NOMO-1 treated with dmso at 0.1 percent for 144 hours (cell line): ENCODE results near the gene MICAL2.

Experiments
- DNase-seq: peaks from one replicate; lab custom pipeline; 2025; ENCODE audit not compliant: unreplicated experiment; lab: John Stamatoyannopoulos, UW

Gene MICAL2

GRCh38 chr11:12240677-12241076, 130.3 kb downstream of the MICAL2 start:
- DNase-seq = no peak

DNA sequence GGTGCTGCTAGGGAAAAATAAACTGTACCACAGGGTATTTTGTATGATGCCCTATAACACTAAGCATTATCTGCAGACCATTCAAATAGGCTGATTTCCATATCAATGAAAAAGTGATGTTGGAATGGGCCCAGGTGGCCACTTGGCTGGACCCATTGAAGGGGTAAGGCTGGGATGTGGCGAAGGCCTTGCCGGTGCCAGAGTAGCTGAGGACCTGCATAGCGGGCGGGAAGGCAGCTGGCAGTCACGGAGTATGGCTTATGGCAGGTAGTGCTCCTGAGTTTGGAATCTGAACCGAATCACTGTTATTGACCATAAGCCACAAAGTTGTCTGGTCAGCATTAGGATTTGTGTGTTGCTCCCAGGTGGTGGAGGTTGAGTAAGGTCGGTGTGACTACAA, 131.0 kb downstream of the MICAL2 start:
- no peak for DNase-seq

DNA sequence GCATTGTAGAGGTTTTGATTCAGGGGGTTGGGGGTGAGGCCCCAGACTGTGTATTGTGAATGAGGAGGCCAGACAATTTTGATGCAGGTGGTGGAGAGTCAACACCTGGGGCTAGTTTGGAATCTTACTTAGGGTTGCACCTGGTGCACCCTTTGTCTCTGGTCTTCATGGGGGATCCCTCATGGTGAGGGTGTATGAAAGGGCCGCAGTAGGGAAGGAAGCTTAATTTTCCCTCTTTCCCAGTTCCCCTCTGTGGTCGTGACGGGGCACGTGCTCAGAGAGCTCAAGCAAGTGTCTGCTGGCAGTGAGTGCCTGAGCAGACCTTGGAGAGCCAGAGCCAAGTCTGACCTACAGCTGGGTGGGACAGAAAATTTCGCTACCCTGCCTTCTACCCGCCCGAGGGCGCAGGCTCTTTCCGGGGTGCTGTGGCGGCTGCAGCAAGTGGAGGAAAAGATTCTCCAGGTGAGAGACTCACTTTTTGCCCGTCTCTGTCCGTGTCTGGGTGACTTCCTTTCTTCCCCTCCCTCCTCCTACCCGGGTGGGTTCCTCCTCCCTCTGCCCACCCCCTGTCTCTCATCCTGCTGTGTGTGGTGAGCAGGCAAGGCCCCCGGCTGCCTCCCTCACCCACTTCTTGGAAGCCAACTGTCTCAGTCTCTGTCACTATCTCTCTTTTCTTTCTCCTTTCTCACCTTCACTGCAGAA, 131.7 kb downstream of the MICAL2 start:
- DNase-seq = no peak

DNA sequence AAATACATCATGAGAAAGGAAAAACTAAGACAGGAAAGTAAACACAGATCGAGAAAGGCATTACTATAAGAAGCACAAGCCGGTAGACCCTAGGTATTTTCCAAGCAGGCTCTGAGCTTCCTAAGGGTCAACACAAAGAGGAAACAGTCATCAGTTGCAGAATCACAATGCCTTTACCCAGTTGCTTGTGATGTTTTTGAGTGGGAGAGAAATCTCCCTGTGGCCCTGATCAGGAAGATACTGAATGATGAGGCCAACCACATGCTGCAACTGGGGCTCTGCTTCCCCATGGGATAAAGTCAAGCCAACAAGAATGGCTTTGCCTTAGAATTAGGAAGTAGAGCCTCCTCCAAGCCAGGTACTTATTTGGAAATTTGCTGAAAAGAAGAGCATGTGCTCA, 132.6 kb downstream of the MICAL2 start:
- no peak for DNase-seq

DNA sequence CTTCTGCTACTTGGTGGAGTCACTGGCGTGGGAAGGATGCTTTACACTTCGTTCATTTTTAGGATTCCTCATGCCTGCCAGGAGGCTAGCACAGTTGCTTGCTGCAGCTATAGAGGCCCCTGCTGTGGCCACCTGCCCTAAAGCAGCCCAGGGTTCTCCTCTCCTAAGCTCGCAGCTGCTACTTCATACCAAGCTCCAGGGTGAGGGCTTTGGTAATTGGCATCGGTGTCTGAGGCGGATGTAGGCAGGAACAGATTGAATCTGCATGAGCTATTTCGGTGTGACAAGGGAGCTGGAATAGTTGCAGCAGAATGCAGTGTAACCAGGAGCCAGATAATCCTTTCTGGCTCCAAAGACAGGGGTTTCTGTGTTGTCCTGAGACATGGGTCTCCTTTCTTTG, 133.1 kb downstream of the MICAL2 start:
- DNase-seq = no peak

DNA sequence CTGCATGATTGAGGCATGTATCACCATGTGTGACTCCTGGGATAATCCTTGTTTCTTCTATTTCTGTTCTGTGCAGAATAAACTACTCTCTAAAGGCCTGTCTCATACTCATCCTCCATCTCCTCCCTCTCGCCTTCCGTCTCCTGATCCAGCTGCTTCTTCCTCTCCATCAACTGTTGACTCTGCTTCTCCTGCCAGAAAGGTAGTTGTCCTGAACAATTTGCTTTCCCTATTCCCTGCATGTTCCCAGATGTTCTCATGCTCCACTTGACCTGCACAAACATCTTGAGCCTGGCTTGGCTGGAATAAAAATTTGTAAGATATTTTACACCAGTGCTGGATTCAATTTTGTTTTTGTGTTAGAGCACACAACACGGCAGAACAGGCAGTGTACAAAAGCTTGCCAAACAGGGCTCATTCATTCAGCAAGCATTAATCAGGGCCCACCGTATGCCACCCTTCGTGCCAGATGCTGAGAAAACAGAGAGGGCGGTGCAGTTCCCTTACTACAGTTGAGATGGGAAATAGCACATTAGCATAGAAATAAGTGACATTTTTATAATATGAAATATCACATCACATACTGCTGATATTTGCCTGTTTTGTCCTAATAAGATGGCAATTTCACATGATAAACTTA, 133.6 kb downstream of the MICAL2 start:
- DNase-seq = no peak

- no peak for DNase-seq
Observed at GRCh38 chr11:12245091-12245490, 134.7 kb downstream of the MICAL2 start.

GRCh38 chr11:12245549-12246016, 135.2 kb downstream of the MICAL2 start:
- no peak for DNase-seq

GRCh38 chr11:12246147-12246546, 135.8 kb downstream of the MICAL2 start:
- DNase-seq = no peak

DNA sequence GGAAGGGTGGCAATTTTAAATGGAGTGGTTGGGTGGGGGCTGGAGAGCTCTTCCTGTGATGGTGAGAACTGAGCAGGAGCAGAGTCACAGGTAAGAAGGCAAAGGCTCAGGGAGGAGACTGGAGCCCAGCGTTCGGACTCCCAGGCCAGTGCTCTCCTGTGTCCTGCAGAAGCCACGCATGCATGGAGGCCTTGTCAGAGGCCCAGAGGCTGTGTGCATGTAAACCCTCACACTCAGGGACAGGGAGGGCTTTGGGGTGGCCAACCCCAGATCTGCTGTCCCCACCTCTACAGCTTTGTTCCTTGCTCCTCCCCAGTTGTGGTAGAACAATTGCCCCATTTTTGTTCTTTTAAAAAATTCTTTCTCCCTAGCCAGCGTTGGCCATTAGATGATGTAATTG, 136.6 kb downstream of the MICAL2 start:
- no peak for DNase-seq

GRCh38 chr11:12247543-12248254, 137.3 kb downstream of the MICAL2 start:
- no peak for DNase-seq

DNA sequence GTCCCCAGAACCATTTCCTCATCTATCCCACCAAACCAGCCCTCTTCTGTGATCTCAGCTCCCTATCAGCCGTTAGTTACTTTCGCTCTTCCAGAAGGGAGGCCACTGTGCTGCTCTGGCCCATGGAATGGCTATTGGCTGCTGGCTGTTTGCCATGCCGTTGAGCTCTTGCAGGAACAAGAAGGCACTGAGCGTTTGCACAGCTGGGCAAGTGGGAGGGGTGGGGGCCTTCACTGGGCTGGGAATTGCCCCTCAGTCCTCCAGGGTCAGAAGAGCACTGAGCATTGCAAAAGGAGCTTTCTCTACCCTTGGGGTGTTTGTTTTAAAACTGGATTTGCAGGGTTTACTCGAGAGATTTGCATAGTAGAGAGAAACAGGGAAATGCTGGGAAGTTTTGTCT, 137.9 kb downstream of the MICAL2 start:
- no peak for DNase-seq

DNA sequence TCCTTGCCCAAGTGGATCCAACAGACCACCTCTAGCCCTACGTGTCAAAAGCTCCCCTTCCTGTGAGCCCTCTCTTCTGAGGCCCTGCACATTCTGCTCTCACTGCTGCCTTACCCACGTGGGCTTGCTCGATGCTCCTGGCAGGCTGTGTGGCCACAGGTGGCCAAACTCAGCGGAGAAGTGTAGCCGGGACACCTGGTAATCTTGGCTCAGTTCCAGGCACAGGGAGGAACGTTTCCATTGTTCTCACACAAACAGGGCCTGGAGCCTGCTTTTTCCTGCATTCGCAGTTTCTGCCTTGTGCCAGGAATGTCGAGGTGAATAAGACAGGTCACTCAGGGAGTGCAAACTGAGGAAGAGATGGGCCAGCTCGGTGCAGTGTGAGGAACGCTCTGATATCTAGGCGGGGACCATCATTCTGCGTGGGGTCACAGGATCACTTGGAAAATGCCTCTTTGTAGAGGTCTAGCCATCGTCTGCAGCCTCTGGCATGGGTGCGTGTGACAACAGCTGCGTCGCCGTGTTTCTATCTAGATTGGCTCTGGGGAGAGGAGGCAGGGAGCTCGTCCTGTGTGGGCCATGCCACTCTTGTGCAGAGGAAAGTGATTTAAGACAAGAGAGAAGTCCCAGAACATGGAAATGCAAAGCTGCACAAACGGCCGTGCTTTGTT, 139.3 kb downstream of the MICAL2 start:
- no peak for DNase-seq

- no peak for DNase-seq
Observed at GRCh38 chr11:12251666-12252560, 141.5 kb downstream of the MICAL2 start.

GRCh38 chr11:12253843-12254281, 143.5 kb downstream of the MICAL2 start:
- DNase-seq = no peak

DNA sequence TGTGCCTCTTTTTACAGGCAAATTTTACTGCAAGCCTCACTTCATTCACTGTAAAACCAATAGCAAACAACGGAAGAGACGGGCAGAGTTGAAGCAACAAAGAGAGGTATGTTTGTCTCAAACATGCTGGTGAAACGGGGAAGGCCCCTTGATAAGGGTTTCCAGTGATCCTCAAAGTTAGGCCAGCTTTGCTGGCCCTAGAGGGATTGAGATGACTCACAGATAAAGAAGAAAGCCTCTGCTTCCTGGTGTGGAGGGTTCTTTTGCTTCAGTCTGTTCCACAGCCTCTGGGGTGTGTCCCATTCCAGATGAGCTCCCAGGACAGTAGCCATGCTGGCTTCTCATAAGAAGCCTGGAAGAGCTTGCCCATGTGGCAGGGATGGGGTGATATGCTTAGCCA, 148.1 kb downstream of the MICAL2 start:
- DNase-seq = no peak

DNA sequence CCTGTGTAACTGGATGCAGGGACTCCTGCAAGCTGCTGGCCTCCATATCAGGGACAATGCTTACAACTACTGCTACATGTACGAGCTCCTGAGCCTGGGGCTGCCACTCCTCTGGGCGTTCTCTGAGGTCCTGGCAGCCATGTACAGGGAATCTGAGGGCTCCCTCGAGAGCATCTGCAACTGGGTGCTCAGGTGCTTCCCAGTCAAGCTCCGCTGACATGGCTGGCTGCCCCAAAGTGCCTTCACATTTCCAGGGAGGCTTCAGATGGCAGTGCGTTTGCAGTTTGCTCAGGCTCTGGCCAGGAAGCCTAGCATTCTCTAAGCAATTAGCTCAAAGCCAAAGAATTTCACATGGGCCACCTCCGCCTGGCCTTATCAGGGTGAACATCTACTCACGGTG, 149.6 kb downstream of the MICAL2 start:
- DNase-seq = no peak

DNA sequence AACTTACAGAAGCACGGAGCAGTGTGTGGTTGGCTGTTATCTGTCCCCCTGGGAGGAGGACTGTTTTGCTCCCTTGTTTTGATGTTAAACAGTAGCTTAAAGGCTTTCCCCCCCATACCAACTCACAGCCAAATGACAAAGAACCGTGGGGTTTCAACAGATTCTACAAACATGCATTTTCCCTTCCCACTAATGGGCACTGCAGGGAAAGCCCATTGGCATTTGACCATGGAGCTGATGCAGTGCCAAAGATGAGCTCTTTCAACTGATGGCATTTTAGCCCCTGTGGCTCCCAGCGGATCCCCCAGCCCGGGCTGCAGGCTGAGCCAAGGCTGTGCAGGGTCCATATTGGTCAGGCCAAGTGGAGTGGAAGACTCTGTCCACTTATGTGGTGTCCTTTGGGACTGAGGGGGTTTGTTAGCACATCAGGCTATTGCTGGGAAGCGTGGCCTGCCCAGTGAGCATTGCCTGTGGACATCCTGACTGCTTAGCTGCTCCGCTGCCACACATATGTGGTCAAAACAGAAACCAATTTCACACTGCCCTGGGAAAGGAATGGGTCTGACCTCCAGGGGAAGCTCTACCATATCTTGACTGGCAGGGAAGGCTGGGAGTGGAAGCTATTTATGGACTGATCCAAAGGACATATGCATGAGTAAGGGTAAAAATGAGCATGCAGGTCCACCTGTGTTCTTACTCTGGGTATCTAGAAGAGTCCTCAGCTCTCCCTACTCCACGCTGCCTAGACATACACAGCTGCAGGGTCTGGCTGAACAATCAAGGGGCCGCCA, 150.5 kb downstream of the MICAL2 start:
- DNase-seq = no peak

- DNase-seq = no peak
Observed at GRCh38 chr11:12261551-12261950, 151.2 kb downstream of the MICAL2 start.
